SU-DHL-6 (cell line): ENCODE measurements around the gene ANTXR2.

Experiments
- H2AFZ ChIP-seq: fragments of 200-600 bp; sonication (generic); 2 replicates; pipeline ENCODE4 v1.6.1; 2014; ENCODE audit warnings: low read depth, mild to moderate bottlenecking, moderate library complexity, mixed read lengths, antibody characterized with exemption, low read length; ENCODE audit not compliant: severe bottlenecking
- H3F3A ChIP-seq: fragments of 200-600 bp; shearing (Covaris generic); 2 replicates; pipeline ENCODE4 v1.6.0; 2016; ENCODE audit warnings: antibody characterized with exemption, mild to moderate bottlenecking; ENCODE audit not compliant: insufficient read depth
- H3K27ac ChIP-seq: fragments of 200-600 bp; sonication (generic); 2 replicates; pipeline ENCODE4 v1.5.1; 2016; ENCODE audit warnings: low read depth, mild to moderate bottlenecking, low read length, moderate library complexity, mixed read lengths
- H3K27me3 ChIP-seq: fragments of 200-600 bp; sonication (generic), shearing (Covaris generic); 2 replicates; pipeline ENCODE4 v1.6.0; 2014; ENCODE audit warnings: mild to moderate bottlenecking, low read length
- H3K36me3 ChIP-seq: fragments of 200-600 bp; sonication (generic); 2 replicates; pipeline ENCODE4 v1.6.1; 2014; ENCODE audit warnings: mild to moderate bottlenecking, low read length, mixed read lengths
- H3K4me2 ChIP-seq: fragments of 300-600, 200-600 bp; shearing (Covaris generic), sonication (generic); 2 replicates; pipeline ENCODE4 v1.6.0; 2014; ENCODE audit warnings: low read length, low read depth, mild to moderate bottlenecking; ENCODE audit not compliant: poor library complexity, severe bottlenecking
- H3K4me3 ChIP-seq: fragments of 200-600 bp; sonication (generic); 2 replicates; pipeline ENCODE4 v1.5.1; 2014; ENCODE audit warnings: antibody characterized with exemption, low read length, mild to moderate bottlenecking, mixed read lengths; ENCODE audit not compliant: insufficient read depth, poor library complexity, severe bottlenecking
- H3K79me2 ChIP-seq: fragments of 200-600 bp; sonication (generic); 2 replicates; pipeline ENCODE4 v1.6.1; 2014; ENCODE audit warnings: mild to moderate bottlenecking, low read length, moderate library complexity; ENCODE audit not compliant: insufficient read depth
- H3K9ac ChIP-seq: fragments of 200-600 bp; sonication (generic); 2 replicates; pipeline ENCODE4 v1.7.0; 2014; ENCODE audit warnings: mild to moderate bottlenecking, low read length
- H3K9me2 ChIP-seq: fragments of 200-600 bp; sonication (generic); replicated peaks from 2 replicates; pipeline ENCODE4 v1.6.1; 2014; ENCODE audit warnings: low read length; ENCODE audit not compliant: insufficient read depth
- H3K9me3 ChIP-seq: fragments of 200-600 bp; sonication (generic); 2 replicates; pipeline ENCODE4 v1.6.1; 2014; ENCODE audit warnings: low read length, mixed read lengths; ENCODE audit not compliant: insufficient read depth
- H4K20me1 ChIP-seq: fragments of 200-600 bp; sonication (generic); 2 replicates; pipeline ENCODE4 v1.6.1; 2014; ENCODE audit warnings: low read depth, mild to moderate bottlenecking, antibody characterized with exemption, low read length, moderate library complexity, mixed read lengths
- CTCF ChIP-seq: fragments of 200-600 bp; sonication (generic); IDR thresholded peaks from one replicate; pipeline ENCODE4 v1.5.1; 2017; ENCODE audit warnings: antibody characterized with exemption, mild to moderate bottlenecking, low read length, moderate library complexity; ENCODE audit not compliant: insufficient read depth, poor library complexity, severe bottlenecking
- EZH2phosphoT487 ChIP-seq: fragments of 200-600 bp; sonication (generic), shearing (Covaris generic); conservative IDR thresholded peaks from 2 replicates; pipeline ENCODE4 v1.6.1; 2018; ENCODE audit warnings: mild to moderate bottlenecking, antibody characterized with exemption, low read length, moderate library complexity, mixed read lengths

ANTXR2 gene

DNA sequence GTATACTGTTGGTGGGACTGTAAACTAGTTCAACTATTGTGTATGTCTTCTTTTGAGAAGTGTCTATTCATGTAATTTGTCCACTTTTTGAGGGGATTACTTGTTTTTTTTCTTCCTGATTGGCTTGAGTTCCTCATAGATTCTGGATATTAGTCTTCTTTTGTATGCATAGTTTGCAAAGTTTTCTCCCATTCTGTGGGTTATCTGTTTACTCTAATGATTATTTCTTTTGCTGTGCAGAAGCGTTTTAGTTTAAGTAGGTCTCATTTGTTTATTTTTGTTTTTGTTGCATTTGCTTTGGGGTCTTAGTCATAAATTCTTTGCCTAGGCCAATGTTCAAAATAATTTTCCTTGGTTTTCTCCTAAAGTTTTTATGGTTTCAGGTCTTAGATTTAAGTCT, 26.6 kb upstream of the ANTXR2 start:
- TF ChIP-seq EZH2phosphoT487 (no peak), CTCF (no peak)
- no peaks in the 10 kb centered on the region for H3K9me3 ChIP-seq
- H3K27me3 ChIP-seq: no peaks in the 10 kb centered on the region
- no peak overlapping the region for H3K27ac ChIP-seq
- no peaks in the 10 kb centered on the region for H3F3A ChIP-seq
- H3K4me3 ChIP-seq: no peak overlapping the region
- H3K9me2 ChIP-seq: no peaks in the 10 kb centered on the region
- no peaks in the 10 kb centered on the region for H3K36me3 ChIP-seq
- no peak overlapping the region for H2AFZ ChIP-seq
- no peaks in the 10 kb centered on the region for H3K79me2 ChIP-seq
- H3K4me2 ChIP-seq: no peak overlapping the region
- H4K20me1 ChIP-seq: no peaks in the 10 kb centered on the region
- no peak overlapping the region for H3K9ac ChIP-seq

GRCh38 chr4:80098635-80099034, 25.6 kb upstream of the ANTXR2 start:
- H3K9me2 ChIP-seq: no peaks in the 10 kb centered on the region
- no peak overlapping the region for H3K27ac ChIP-seq
- H3K4me2 ChIP-seq: no peak overlapping the region
- no peak overlapping the region for H3K4me3 ChIP-seq
- H3F3A ChIP-seq: no peaks in the 10 kb centered on the region
- no peaks in the 10 kb centered on the region for H4K20me1 ChIP-seq
- H3K9me3 ChIP-seq: no peaks in the 10 kb centered on the region
- H3K27me3 ChIP-seq: no peaks in the 10 kb centered on the region
- H3K79me2 ChIP-seq: no peaks in the 10 kb centered on the region
- H2AFZ ChIP-seq: no peak overlapping the region
- no peak overlapping the region for H3K9ac ChIP-seq
- H3K36me3 ChIP-seq: no peaks in the 10 kb centered on the region
- TF ChIP-seq EZH2phosphoT487 (no peak), CTCF (no peak)

- H3F3A ChIP-seq: no peaks in the 10 kb centered on the region
- H2AFZ ChIP-seq: no peak overlapping the region
- H3K9ac ChIP-seq: no peak overlapping the region
- TF ChIP-seq CTCF (no peak), EZH2phosphoT487 (no peak)
- no peaks in the 10 kb centered on the region for H3K79me2 ChIP-seq
- no peak overlapping the region for H3K4me2 ChIP-seq
- H3K36me3 ChIP-seq: no peaks in the 10 kb centered on the region
- no peaks in the 10 kb centered on the region for H3K27me3 ChIP-seq
- H4K20me1 ChIP-seq: no peaks in the 10 kb centered on the region
- H3K4me3 ChIP-seq: no peak overlapping the region
- no peaks in the 10 kb centered on the region for H3K9me2 ChIP-seq
- no peaks in the 10 kb centered on the region for H3K9me3 ChIP-seq
- H3K27ac ChIP-seq: no peak overlapping the region
Measured at GRCh38 chr4:80097400-80098177, 24.6 kb upstream of the ANTXR2 start.
